ENCODE results near the gene ACAP1. TPM values are rescaled to one million over a fixed set of nuclear protein-coding genes. Genes with fewer than 3 reads are reported as not detected.

ACAP1 gene
- total RNA-seq, 2 donors from 2014 or later: 0.99 to 2.1 TPM

GRCh38 chr17:7294614-7295153 is 41.6 kb upstream of the ACAP1 start, which contains the start of gene YBX2:
Gene YBX2 (minus strand): TSS chr17:7294639. CDS start chr17:7294500, 139 bp downstream.
- Histone ChIP-seq H3K4me3 (no peak within 1 kb of the TSS), H3K4me1 (peaks cover 32% of the 10 kb centered on the region), H3K27ac (no peak within 1 kb of the TSS), H3K27me3 (no peaks in the 10 kb centered on the region), H3K9me3 (no peaks in the 10 kb centered on the region), H3K36me3 (replicated peaks in 1 of 2; ENCODE audit: insufficient read depth in 1 of 2, low read depth in 2 of 2) (no peaks in the 10 kb centered on the region)
- DNase-seq (peak; percentile 76 to 86 (median 82)), ATAC-seq (peak; percentile 69)
- intact Hi-C loops (cut with DNase I): no loop called here
- TF ChIP-seq CTCF (IDR thresholded peaks at IDR 0.05): peak in 1 of 7 experiments; percentile 9
- TF ChIP-seq POLR2A (IDR thresholded peaks at IDR 0.05): no peak
- WGBS, 2 donors: 1 to 2% methylated on average over 5 to 37 of the region's 57 CpGs

- WGBS, 2 donors: 64 to 66% methylated on average over 38 to 42 of the region's 42 CpGs
- H3K4me3 ChIP-seq: no peak overlapping the region
- ATAC-seq: no peak
- H3K36me3 ChIP-seq (replicated peaks in 1 of 2; ENCODE audit: insufficient read depth in 1 of 2, low read depth in 2 of 2): no peaks in the 10 kb centered on the region
- H3K4me1 ChIP-seq: peaks cover 32% of the 10 kb centered on the region
- H3K9me3 ChIP-seq: no peaks in the 10 kb centered on the region
- H3K27me3 ChIP-seq: no peaks in the 10 kb centered on the region
- TF ChIP-seq CTCF (IDR thresholded peaks at IDR 0.05): peak in 1 of 7 experiments; percentile 23
- TF ChIP-seq POLR2A (IDR thresholded peaks at IDR 0.05): no peak
- intact Hi-C loops (cut with DNase I): no loop called here
- no peak for DNase-seq
- no peak overlapping the region for H3K27ac ChIP-seq
Observed at GRCh38 chr17:7295230-7296180, 40.8 kb upstream of the ACAP1 start.

- no peaks in the 10 kb centered on the region for H3K9me3 ChIP-seq
- WGBS, 2 donors: 5 to 9% methylated on average over 33 to 49 of the region's 51 CpGs
- TF ChIP-seq CTCF (IDR thresholded peaks at IDR 0.05) (peak; percentile 89 to 97 (median 96)), POLR2A (IDR thresholded peaks at IDR 0.05) (no peak)
- peaks cover 32% of the 10 kb centered on the region for H3K4me1 ChIP-seq
- peak; percentile 82 to 84 (median 84) for DNase-seq
- H3K27ac ChIP-seq: no peak overlapping the region
- intact Hi-C loops (cut with DNase I): no loop called here
- no peak overlapping the region for H3K4me3 ChIP-seq
- no peaks in the 10 kb centered on the region for H3K27me3 ChIP-seq
- ATAC-seq: peak; percentile 84
- no peaks in the 10 kb centered on the region for H3K36me3 ChIP-seq (replicated peaks in 1 of 2; ENCODE audit: insufficient read depth in 1 of 2, low read depth in 2 of 2)
Observed at GRCh38 chr17:7296189-7296861, 40.0 kb upstream of the ACAP1 start.

- H3K4me1 ChIP-seq: peaks cover 9% of the 10 kb centered on the region
- no peak for TF ChIP-seq CTCF (IDR thresholded peaks at IDR 0.05)
- TF ChIP-seq POLR2A (IDR thresholded peaks at IDR 0.05): no peak
- no peak overlapping the region for H3K27ac ChIP-seq
- no peaks in the 10 kb centered on the region for H3K27me3 ChIP-seq
- no peak overlapping the region for H3K4me3 ChIP-seq
- DNase-seq (no peak), ATAC-seq (no peak)
- 89 to 90% methylated on average over 7 of the region's 7 CpGs for WGBS, 2 donors
- H3K36me3 ChIP-seq (replicated peaks in 1 of 2; ENCODE audit: insufficient read depth in 1 of 2, low read depth in 2 of 2): no peaks in the 10 kb centered on the region
- no peaks in the 10 kb centered on the region for H3K9me3 ChIP-seq
- intact Hi-C loops (cut with DNase I): no loop called here
Observed at GRCh38 chr17:7304179-7304578, 32.1 kb upstream of the ACAP1 start.

All from body of pancreas (tissue), 4 donors.